Endothelial cell of umbilical vein (primary cell): ENCODE data around the gene ATP6V0A4. TPM values are rescaled to one million over a fixed set of nuclear protein-coding genes. Genes with fewer than 3 reads are reported as not detected.

Experiments used
- BruUV-seq: library from RNA; stranded (reverse); fragments of 400-500 nt; replicated peaks from 2 replicates; lab custom pipeline; 2021; lab: Mats Ljungman, UMichigan
- CTCF ChIA-PET: fragments of 300-600, 350-600 bp; sonication (Branson Sonifier 250); formaldehyde crosslinking; loops from one replicate; lab custom pipeline; 2021; ENCODE audit warnings: antibody characterized with exemption, inconsistent platforms; lab: Charles Lee
- POLR2A ChIA-PET: fragments of 300-600, 350-600 bp; sonication (Branson Sonifier 250); formaldehyde crosslinking; loops from one replicate; lab custom pipeline; 2021; ENCODE audit warnings: antibody characterized with exemption, inconsistent platforms; lab: Charles Lee
- DNase-seq: peaks from one replicate; pipeline ENCODE4 v3.0.0-alpha.2; 2011; ENCODE audit warnings: low read depth, low spot score
- FAIRE-seq: peaks from 2 replicates; lab custom pipeline; 2011; peaks lifted over from hg19 to GRCh38; lab: Jason Lieb, UNC
- H2AFZ ChIP-seq: 2 replicates; pipeline ENCODE4 v1.6.0; 2012; ENCODE audit warnings: low read depth, low read length, control low read depth, inconsistent platforms
- H3K27ac ChIP-seq: 2 replicates; pipeline ENCODE4 v1.5.1; 2011; ENCODE audit warnings: low read depth, mild to moderate bottlenecking, control low read depth, low read length, moderate library complexity; ENCODE audit not compliant: insufficient read depth
- H3K27me3 ChIP-seq, 2 experiments: 2 replicates each; pipeline versions ENCODE4 v1.6.0 to v1.6.1; 2011; ENCODE audit warnings: low read length in 2 of 2, mixed read lengths in 1 of 2; ENCODE audit not compliant: control insufficient read depth in 2 of 2, insufficient read depth in 2 of 2
- H3K36me3 ChIP-seq, 2 experiments: 2 replicates in 1 of 2; 3 replicates in 1 of 2; pipeline ENCODE4 v1.5.1; 2011; ENCODE audit warnings: low read length in 2 of 2, mild to moderate bottlenecking in 1 of 2, moderate library complexity in 1 of 2; ENCODE audit not compliant: control insufficient read depth in 2 of 2, insufficient read depth in 2 of 2; ENCODE audit errors: extremely low read depth in 1 of 2
- H3K4me1 ChIP-seq: 3 replicates; pipeline ENCODE4 v1.5.1; 2011; ENCODE audit warnings: mild to moderate bottlenecking, low read length; ENCODE audit not compliant: control insufficient read depth, insufficient read depth; ENCODE audit errors: extremely low read depth
- H3K4me2 ChIP-seq: 2 replicates; pipeline ENCODE4 v1.6.1; 2011; ENCODE audit warnings: low read length, control low read depth, mixed read lengths; ENCODE audit not compliant: insufficient read depth
- H3K4me3 ChIP-seq, 3 experiments: fragments of 200-600 bp in 1 of 3; sonication (generic), shearing (Covaris generic) in 1 of 3; replicated peaks in 1 of 3; 2 replicates each; pipeline ENCODE4 v1.5.1; 2011 to 2016; ENCODE audit warnings: control low read depth in 3 of 3, low read length in 3 of 3, mild to moderate bottlenecking in 2 of 3, inconsistent platforms in 1 of 3, low read depth in 1 of 3, moderate library complexity in 1 of 3; ENCODE audit not compliant: insufficient read depth in 1 of 3
- H3K79me2 ChIP-seq: 2 replicates; pipeline ENCODE4 v1.6.0; 2012; ENCODE audit warnings: low read length, inconsistent platforms; ENCODE audit not compliant: control insufficient read depth, insufficient read depth
- H3K9ac ChIP-seq: replicated peaks from 2 replicates; pipeline ENCODE3; 2011; ENCODE audit warnings: low read length, control low read depth; ENCODE audit not compliant: insufficient read depth; ENCODE audit errors: extremely low read depth
- H3K9me1 ChIP-seq: replicated peaks from 3 replicates; pipeline ENCODE4 v1.6.0; 2011; ENCODE audit warnings: mild to moderate bottlenecking, low read length; ENCODE audit not compliant: control insufficient read depth, insufficient read depth; ENCODE audit errors: extremely low read depth
- H3K9me3 ChIP-seq: replicated peaks from 2 replicates; pipeline ENCODE4 v1.5.1; 2012; ENCODE audit warnings: low read length, inconsistent platforms; ENCODE audit not compliant: control insufficient read depth, insufficient read depth
- H4K20me1 ChIP-seq: replicated peaks from 2 replicates; pipeline ENCODE3; 2011; ENCODE audit warnings: mild to moderate bottlenecking, low read length; ENCODE audit not compliant: control insufficient read depth, insufficient read depth; ENCODE audit errors: extremely low read depth
- CTCF ChIP-seq, 2 donors: IDR thresholded peaks; 1 replicate in 1 of 2; 2 replicates in 1 of 2; pipeline ENCODE4 v1.5.1; 2011; ENCODE audit warnings: low read length in 2 of 2, mild to moderate bottlenecking in 2 of 2, moderate library complexity in 2 of 2, control low read depth in 1 of 2, inconsistent platforms in 1 of 2, low read depth in 1 of 2; ENCODE audit not compliant: insufficient read depth in 1 of 2; ENCODE audit errors: extremely low read depth in 1 of 2
- EZH2 ChIP-seq: IDR thresholded peaks from 2 replicates; pipeline ENCODE4 v1.6.1; 2012; ENCODE audit warnings: borderline replicate concordance, low read depth, mild to moderate bottlenecking, moderate library complexity, low read length, inconsistent platforms; ENCODE audit not compliant: severe bottlenecking
- FOS ChIP-seq: IDR thresholded peaks from 2 replicates; pipeline ENCODE4 v1.6.1; 2011; ENCODE audit warnings: mild to moderate bottlenecking, low read length, moderate library complexity, borderline replicate concordance; ENCODE audit not compliant: insufficient read depth
- GATA2 ChIP-seq: IDR thresholded peaks from 2 replicates; pipeline ENCODE4 v1.7.0; 2011; ENCODE audit warnings: low read depth, mild to moderate bottlenecking, moderate library complexity, mixed read lengths, low read length; ENCODE audit not compliant: insufficient read length, insufficient read depth
- JUN ChIP-seq: IDR thresholded peaks from 2 replicates; pipeline ENCODE4 v1.6.1; 2011; ENCODE audit warnings: borderline replicate concordance, low read depth; ENCODE audit not compliant: insufficient read length, insufficient read depth
- MAX ChIP-seq: IDR thresholded peaks from 2 replicates; pipeline ENCODE4 v1.6.1; 2011; ENCODE audit not compliant: insufficient read depth, insufficient read length
- MYC ChIP-seq: IDR thresholded peaks from one replicate; pipeline ENCODE4 v1.6.1; 2011; ENCODE audit warnings: mild to moderate bottlenecking, low read depth, low read length
- POLR2A ChIP-seq: IDR thresholded peaks from 2 replicates; pipeline ENCODE4 v1.6.1; 2012; ENCODE audit warnings: low read depth, mild to moderate bottlenecking, control low read depth, low read length
- POLR2AphosphoS5 ChIP-seq: IDR thresholded peaks from 2 replicates; pipeline ENCODE4 v1.6.1; 2012; ENCODE audit warnings: low read depth, mild to moderate bottlenecking, control low read depth, low read length, moderate library complexity; ENCODE audit not compliant: insufficient read depth
- dilution Hi-C: fragments of 300-500 bp; cut with MboI; formaldehyde crosslinking; loops from one replicate; pipeline ENCODE4 v1.15.0; 2019; ENCODE audit warnings: low sequenced_read_pairs; ENCODE audit not compliant: extremely low pct_ligation_motif_present
- intact Hi-C: fragments of 100-400 bp; cut with micrococcal nuclease; formaldehyde crosslinking; loops from one replicate; pipeline ENCODE4 v1.10.0; 2022
- polyA plus RNA-seq, 4 experiments: library from polyadenylated mRNA; depleted of rRNA in 3 of 4; stranded (reverse) in 3 of 4; unstranded in 1 of 4; fragments of >200 nt; gene quantifications; 2 replicates each; pipeline versions ENCODE4 v1.2.1 to v1.2.3, GENCODE V29; 2011 to 2012; ENCODE audit warnings: missing spikeins in 1 of 4
- total RNA-seq: library from RNA; stranded (reverse); gene quantifications from 2 replicates; pipeline ENCODE4 v1.2.3, GENCODE V29; 2021

The ATP6V0A4 gene
- total and polyA plus RNA-seq, 2 donors (not counting 3 experiments of a cell fraction or from before 2014, with no cell fraction given): 0.07 to 0.24 TPM

GRCh38 chr7:138828302-138828701 lies 30.3 kb upstream of the ATP6V0A4 start:
- intact Hi-C loops: no loop called here
- CTCF ChIA-PET: interaction anchor here (0.9 kb wide), 1 partner anchor 10 kb away, joined by 4 read pairs; no protein-coding TSS in a partner anchor

More at GRCh38 chr7:138828302-138828701, 30.3 kb upstream of the ATP6V0A4 start:
- no peak for TF ChIP-seq CTCF (IDR thresholded peaks at IDR 0.05; ENCODE audit: extremely low read depth in 1 of 2, insufficient read depth in 1 of 2, low read depth in 1 of 2, low read length in 2 of 2)
- no peak for TF ChIP-seq MYC
- TF ChIP-seq FOS: no peak
- no peak for TF ChIP-seq GATA2
- TF ChIP-seq EZH2: no peak
- TF ChIP-seq MAX: no peak
- TF ChIP-seq JUN: no peak
- no peak for TF ChIP-seq POLR2A
- TF ChIP-seq POLR2AphosphoS5: no peak
- H3K9me1 ChIP-seq: no peaks in the 10 kb centered on the region
- FAIRE-seq (no peak), DNase-seq (no peak)
- H3K27me3 ChIP-seq: no peaks in the 10 kb centered on the region
- no peak overlapping the region for H2AFZ ChIP-seq
- no peaks in the 10 kb centered on the region for H3K36me3 ChIP-seq
- no peaks in the 10 kb centered on the region for H3K79me2 ChIP-seq
- H3K4me1 ChIP-seq: no peaks in the 10 kb centered on the region
- POLR2A ChIA-PET: no interaction called here
- no peak overlapping the region for H3K27ac ChIP-seq
- H3K4me3 ChIP-seq: no peak overlapping the region
- H4K20me1 ChIP-seq: no peaks in the 10 kb centered on the region
- dilution Hi-C loops: no loop called here
- no peaks in the 10 kb centered on the region for H3K9me3 ChIP-seq
- H3K4me2 ChIP-seq: no peak overlapping the region
- no peak overlapping the region for H3K9ac ChIP-seq
- BruUV-seq: no TSS peak
